Liver (tissue), 9 donors: ENCODE data around the gene DYRK4. TPM values are rescaled to one million over a fixed set of nuclear protein-coding genes. Genes with fewer than 3 reads are reported as not detected.

Experiments used
- DNase-seq: peaks from one replicate; pipeline ENCODE4 v3.0.0-alpha.2; 2017; ENCODE audit warnings: low spot score
- H3K27ac ChIP-seq, 2 donors: one replicate each; pipeline ENCODE4 v1.7.0; 2013; ENCODE audit warnings: inconsistent platforms in 2 of 2, low read length in 2 of 2, control low read depth in 1 of 2, low read depth in 1 of 2, mild to moderate bottlenecking in 1 of 2
- H3K27me3 ChIP-seq, 4 donors: one replicate each; pipeline versions ENCODE4 v1.6.1 to v1.7.0; 2013; ENCODE audit warnings: low read length in 3 of 4, inconsistent platforms in 1 of 4, mild to moderate bottlenecking in 1 of 4, moderate library complexity in 1 of 4; ENCODE audit not compliant: control insufficient read depth in 4 of 4, insufficient read depth in 4 of 4
- H3K36me3 ChIP-seq, 4 donors: one replicate each; pipeline versions ENCODE4 v1.6.1 to v1.7.0; 2013; ENCODE audit warnings: low read length in 3 of 4, mild to moderate bottlenecking in 3 of 4, low read depth in 1 of 4, moderate library complexity in 1 of 4; ENCODE audit not compliant: control insufficient read depth in 4 of 4, insufficient read depth in 3 of 4
- H3K4me1 ChIP-seq, 4 donors: one replicate each; pipeline versions ENCODE4 v1.6.1 to v1.7.0; 2013; ENCODE audit warnings: low read length in 3 of 4, mild to moderate bottlenecking in 3 of 4, moderate library complexity in 1 of 4; ENCODE audit not compliant: control insufficient read depth in 4 of 4, insufficient read depth in 4 of 4
- H3K4me3 ChIP-seq, 3 donors: one replicate each; pipeline versions ENCODE4 v1.6.1 to v1.7.0; 2013; ENCODE audit warnings: low read length in 3 of 3, control low read depth in 1 of 3, low read depth in 1 of 3, mild to moderate bottlenecking in 1 of 3
- H3K9ac ChIP-seq, 2 donors: one replicate each; pipeline ENCODE4 v1.7.0; 2013; ENCODE audit warnings: low read length in 2 of 2, mild to moderate bottlenecking in 2 of 2, moderate library complexity in 2 of 2, control low read depth in 1 of 2, low read depth in 1 of 2
- H3K9me3 ChIP-seq, 4 donors: one replicate each; pipeline versions ENCODE4 v1.6.1 to v1.7.0; 2013; ENCODE audit warnings: low read length in 3 of 4; ENCODE audit not compliant: control insufficient read depth in 4 of 4
- ATF3 ChIP-seq: IDR thresholded peaks from 2 replicates; pipeline ENCODE4 v1.6.1; 2016; ENCODE audit warnings: antibody characterized with exemption
- CTCF ChIP-seq: fragments of 150-350 bp; IDR thresholded peaks from 2 replicates; pipeline ENCODE4 v1.5.1; 2017; ENCODE audit warnings: improper control_type of control experiment, low read depth, low read length; ENCODE audit not compliant: missing input control
- EGR1 ChIP-seq, 2 donors: IDR thresholded peaks; 2 replicates each; pipeline ENCODE4 v1.6.1; 2016 to 2018; ENCODE audit warnings: antibody characterized with exemption in 2 of 2, low read depth in 2 of 2
- FOXA1 ChIP-seq: IDR thresholded peaks from 2 replicates; pipeline ENCODE4 v1.6.1; 2016; ENCODE audit warnings: antibody characterized with exemption
- FOXA2 ChIP-seq: IDR thresholded peaks from 2 replicates; pipeline ENCODE4 v1.6.1; 2016; ENCODE audit warnings: antibody characterized with exemption
- GABPA ChIP-seq, 2 donors: IDR thresholded peaks in 1 of 2; conservative IDR thresholded peaks in 1 of 2; 2 replicates each; pipeline ENCODE4 v1.6.1; 2016; ENCODE audit warnings: antibody characterized with exemption in 2 of 2, mild to moderate bottlenecking in 1 of 2, moderate library complexity in 1 of 2
- HNF4A ChIP-seq, 2 donors: conservative IDR thresholded peaks; 2 replicates each; pipeline ENCODE4 v1.6.1; 2016; ENCODE audit warnings: antibody characterized with exemption in 2 of 2, mild to moderate bottlenecking in 2 of 2
- HNF4G ChIP-seq: IDR thresholded peaks from 2 replicates; pipeline ENCODE4 v1.6.1; 2016; ENCODE audit warnings: antibody characterized with exemption
- JUND ChIP-seq, 2 donors: IDR thresholded peaks; 2 replicates each; pipeline ENCODE4 v1.6.1; 2016; ENCODE audit warnings: antibody characterized with exemption in 2 of 2
- MAX ChIP-seq: IDR thresholded peaks from 2 replicates; pipeline ENCODE4 v1.6.1; 2016; ENCODE audit warnings: antibody characterized with exemption
- NR2F2 ChIP-seq: IDR thresholded peaks from 2 replicates; pipeline ENCODE4 v1.6.1; 2016; ENCODE audit warnings: antibody characterized with exemption
- RAD21 ChIP-seq, 2 donors: IDR thresholded peaks; 2 replicates each; pipeline ENCODE4 v1.6.1; 2016; ENCODE audit warnings: antibody characterized with exemption in 2 of 2, mild to moderate bottlenecking in 2 of 2
- REST ChIP-seq: IDR thresholded peaks from 2 replicates; pipeline ENCODE4 v1.6.1; 2016; ENCODE audit warnings: antibody characterized with exemption, mild to moderate bottlenecking
- TAF1 ChIP-seq: conservative IDR thresholded peaks from 2 replicates; pipeline ENCODE4 v1.6.1; 2016; ENCODE audit warnings: antibody characterized with exemption, mild to moderate bottlenecking
- YY1 ChIP-seq: IDR thresholded peaks from 2 replicates; pipeline ENCODE4 v1.6.1; 2016; ENCODE audit warnings: antibody characterized with exemption, mild to moderate bottlenecking
- ZBTB33 ChIP-seq: IDR thresholded peaks from 2 replicates; pipeline ENCODE4 v1.6.1; 2016; ENCODE audit warnings: antibody characterized with exemption
- WGBS: extraction: QIAGEN DNeasy Blood & Tissue Kit; methylation state at CpG from one replicate; pipeline ENCODE4 v1.1.7; 2013; 5-methylcytosine and 5-hydroxymethylcytosine counted together
- polyA plus RNA-seq, 2 donors: library from polyadenylated mRNA; stranded (reverse) in 1 of 2; unstranded in 1 of 2; fragments of 200-250 nt in 1 of 2; fragments of >200 nt in 1 of 2; fragmentation: Nextera tagmentation in 1 of 2; extraction: Ambion mirVana in 1 of 2; gene quantifications; one replicate each; pipeline versions ENCODE4 v1.2.1 to v1.2.3, GENCODE V29; 2013 to 2015
- total RNA-seq, 2 donors: library from RNA; depleted of rRNA; stranded (reverse); fragments of >200 nt; gene quantifications; one replicate each; pipeline ENCODE4 v1.2.3, GENCODE V29; 2014
- donor health status: healthy.
- donor health status: healthy.
- donor health status: healthy.
- donor health status: healthy.
- donor health status: healthy.

The DYRK4 gene
- total and polyA plus RNA-seq, 4 donors, result 12.0 to 20.3 (median 14.4) TPM

- no peak for TF ChIP-seq EGR1 (IDR thresholded peaks at IDR 0.05; ENCODE audit: low read depth in 2 of 2)
- no peak for TF ChIP-seq REST
- TF ChIP-seq CTCF, result no peak
- no peak for TF ChIP-seq RAD21 (IDR thresholded peaks at IDR 0.05)
- no peak for TF ChIP-seq HNF4A (conservative IDR thresholded peaks at IDR 0.05)
- no peak for TF ChIP-seq FOXA2
- no peak for TF ChIP-seq MAX
- no peak for TF ChIP-seq FOXA1
- TF ChIP-seq NR2F2, result no peak
- TF ChIP-seq ZBTB33, result no peak
- TF ChIP-seq TAF1, result no peak
- no peak for TF ChIP-seq JUND (IDR thresholded peaks at IDR 0.05)
- TF ChIP-seq GABPA (IDR thresholded peaks at IDR 0.05 in 1 of 2, conservative IDR thresholded peaks at IDR 0.05 in 1 of 2), result no peak
- TF ChIP-seq HNF4G, result no peak
- no peak for TF ChIP-seq ATF3
- no peaks in the 10 kb centered on the region for H3K27me3 ChIP-seq
- H3K36me3 ChIP-seq, result no peaks in the 10 kb centered on the region
- no peak overlapping the region for H3K4me3 ChIP-seq
- no peak overlapping the region for H3K9ac ChIP-seq
- DNase-seq, result no peak
- H3K4me1 ChIP-seq, result peaks cover 0 to 15% (median 13%) of the 10 kb centered on the region in 4 donors
- 95% methylated on average over 1 of the region's 1 CpG for WGBS
- H3K9me3 ChIP-seq, result no peaks in the 10 kb centered on the region
- no peak overlapping the region for H3K27ac ChIP-seq
Observed at GRCh38 chr12:4645023-4645422, 83.0 kb downstream of the DYRK4 start.

- WGBS, result 36% methylated on average over 4 of the region's 4 CpGs
- TF ChIP-seq FOXA1, result no peak
- TF ChIP-seq JUND (IDR thresholded peaks at IDR 0.05), result no peak
- TF ChIP-seq FOXA2, result no peak
- no peak for TF ChIP-seq YY1
- TF ChIP-seq HNF4G, result no peak
- no peak for TF ChIP-seq REST
- no peak for TF ChIP-seq EGR1 (IDR thresholded peaks at IDR 0.05; ENCODE audit: low read depth in 2 of 2)
- no peak for TF ChIP-seq CTCF
- no peak for TF ChIP-seq RAD21 (IDR thresholded peaks at IDR 0.05)
- TF ChIP-seq NR2F2, result no peak
Observed at GRCh38 chr12:4648104-4648500, 86.1 kb downstream of the DYRK4 start.

More at GRCh38 chr12:4648104-4648500, 86.1 kb downstream of the DYRK4 start:
- Histone ChIP-seq H3K27me3 (no peaks in the 10 kb centered on the region), H3K36me3 (no peaks in the 10 kb centered on the region), H3K9ac (peak overlapping the region; percentile 90 to 97), H3K27ac (peak overlapping the region; percentile 76 to 80), H3K4me1 (peaks cover 0 to 24% (median 22%) of the 10 kb centered on the region in 4 donors), H3K4me3 (peak overlapping the region; percentile 79 to 99 (median 94)), H3K9me3 (no peaks in the 10 kb centered on the region)
- DNase-seq, result no peak
